Right lobe of liver (tissue), 6 donors: ENCODE results near the gene LCN10. TPM values are rescaled to one million over a fixed set of nuclear protein-coding genes. Genes with fewer than 3 reads are reported as not detected.

Experiments
- ATAC-seq, 4 donors: fragments of 200-7000 bp; cut with Tn5 transposase; one replicate each; pipeline ENCODE4 v1.9.1; 2020; ENCODE audit warnings: mild to moderate bottlenecking in 4 of 4, moderate library complexity in 4 of 4
- DNase-seq, 3 donors: peaks; one replicate each; pipeline ENCODE4 v3.0.0-alpha.2; 2020
- H3K27ac ChIP-seq, 3 donors: fragments of 200-600 bp; one replicate each; pipeline ENCODE4 v1.8.0; 2022
- H3K27me3 ChIP-seq, 2 donors: fragments of 200-600 bp; one replicate each; pipeline ENCODE4 v1.8.0; 2022
- H3K36me3 ChIP-seq, 4 donors: fragments of 200-600 bp; sonication (generic) in 1 of 4; one replicate each; pipeline versions ENCODE4 v1.5.1 to v1.8.0; 2017 to 2022; ENCODE audit warnings: control low read depth in 1 of 4
- H3K4me1 ChIP-seq, 4 donors: fragments of 200-600 bp; sonication (generic) in 1 of 4; one replicate each; pipeline versions ENCODE4 v1.5.1 to v1.8.0; 2017 to 2022; ENCODE audit warnings: control low read depth in 1 of 4
- H3K4me3 ChIP-seq, 3 donors: fragments of 200-600 bp; one replicate each; pipeline ENCODE4 v1.8.0; 2022
- H3K9me3 ChIP-seq, 4 donors: fragments of 200-600 bp; sonication (generic) in 1 of 4; one replicate each; pipeline versions ENCODE4 v1.5.1 to v1.8.0; 2017 to 2022; ENCODE audit warnings: control low read depth in 1 of 4
- POLR2A ChIP-seq: fragments of 450-650 bp; IDR thresholded peaks from one replicate; pipeline ENCODE4 v1.6.1; 2017; ENCODE audit warnings: antibody characterized with exemption, mild to moderate bottlenecking
- WGBS: methylation state at CpG from one replicate; pipeline ENCODE4 v1.1.6; 2018; ENCODE audit warnings: low coverage, low lambda C conversion rate; ENCODE audit not compliant: insufficient coverage; ENCODE audit errors: missing lambda C conversion rate; 5-methylcytosine and 5-hydroxymethylcytosine counted together
- intact Hi-C, 2 donors: fragments of 100-400 bp; cut with DNase I; formaldehyde crosslinking; loops; one replicate each; pipeline versions ENCODE4 v1.11.2 to v1.14.1; 2022
- total RNA-seq, 6 experiments: library from RNA; depleted of rRNA in 2 of 6; stranded (reverse); fragments of >200 nt in 2 of 6; fragmentation: NEBNext Ultra II Directional in 3 of 6; extraction: Animal tissue kit (Norgen Biotek cat#: 25700) in 3 of 6; gene quantifications; one replicate each; pipeline versions ENCODE4 v1.1.0 to v1.2.4, GENCODE V29; 2016 to 2023
- TF ChIP-seq, protein P1 (sequence below), 4 donors: fragments of 200-600 bp in 3 of 4; fragments of 450-650 bp in 1 of 4; IDR thresholded peaks; one replicate each; pipeline versions ENCODE4 v1.5.1 to v1.8.0; 2016 to 2022; ENCODE audit warnings: antibody characterized with exemption in 4 of 4, mild to moderate bottlenecking in 2 of 4
- donor health status: DM: no; HTN: yes; CAD: no.
- donor health status: DM: no; HTN: no; CAD: no.
- donor health status: DM: no; HTN: no; CAD: no.
- donor health status: DM: no; HTN: yes; CAD: no.
- donor health status: DM: no; HTN: yes; CAD: no.

Gene LCN10
- total RNA-seq, 6 experiments from 2014 or later: 0.23 to 0.81 (median 0.32) TPM; not detected in 2

DNA sequence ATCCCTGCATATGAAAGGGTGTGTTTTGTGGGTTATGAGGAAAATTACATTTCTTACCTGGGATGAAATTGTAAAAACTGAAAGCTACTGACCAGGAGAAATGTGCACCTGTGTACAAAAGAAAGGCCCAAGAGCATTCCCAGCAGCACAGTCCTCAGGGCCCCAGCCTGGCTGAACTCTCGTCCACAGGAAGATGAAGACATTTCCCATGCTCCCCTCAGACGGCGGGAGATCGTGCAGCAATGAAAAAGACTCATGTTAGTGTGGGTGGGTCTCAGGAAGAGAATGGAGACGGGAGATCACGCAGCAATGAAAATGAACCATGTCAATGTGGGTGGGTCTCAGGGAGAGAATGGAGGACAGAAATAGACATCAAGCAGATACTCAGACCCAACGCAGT lies 34.2 kb upstream of the LCN10 start:
- no peak for DNase-seq
- TF ChIP-seq, protein P1, sequence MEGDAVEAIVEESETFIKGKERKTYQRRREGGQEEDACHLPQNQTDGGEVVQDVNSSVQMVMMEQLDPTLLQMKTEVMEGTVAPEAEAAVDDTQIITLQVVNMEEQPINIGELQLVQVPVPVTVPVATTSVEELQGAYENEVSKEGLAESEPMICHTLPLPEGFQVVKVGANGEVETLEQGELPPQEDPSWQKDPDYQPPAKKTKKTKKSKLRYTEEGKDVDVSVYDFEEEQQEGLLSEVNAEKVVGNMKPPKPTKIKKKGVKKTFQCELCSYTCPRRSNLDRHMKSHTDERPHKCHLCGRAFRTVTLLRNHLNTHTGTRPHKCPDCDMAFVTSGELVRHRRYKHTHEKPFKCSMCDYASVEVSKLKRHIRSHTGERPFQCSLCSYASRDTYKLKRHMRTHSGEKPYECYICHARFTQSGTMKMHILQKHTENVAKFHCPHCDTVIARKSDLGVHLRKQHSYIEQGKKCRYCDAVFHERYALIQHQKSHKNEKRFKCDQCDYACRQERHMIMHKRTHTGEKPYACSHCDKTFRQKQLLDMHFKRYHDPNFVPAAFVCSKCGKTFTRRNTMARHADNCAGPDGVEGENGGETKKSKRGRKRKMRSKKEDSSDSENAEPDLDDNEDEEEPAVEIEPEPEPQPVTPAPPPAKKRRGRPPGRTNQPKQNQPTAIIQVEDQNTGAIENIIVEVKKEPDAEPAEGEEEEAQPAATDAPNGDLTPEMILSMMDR (IDR thresholded peaks at IDR 0.05): no peak
- no peak for TF ChIP-seq POLR2A
- intact Hi-C loops: loop anchor here in 1 of 2 donors (10.0 kb wide), 1 partner anchor 258 kb away; the partner anchor contains the start of gene FUT7
- H3K4me3 ChIP-seq: no peak overlapping the region
- no peaks in the 10 kb centered on the region for H3K4me1 ChIP-seq
- H3K36me3 ChIP-seq: no peaks in the 10 kb centered on the region
- no peaks in the 10 kb centered on the region for H3K9me3 ChIP-seq
- no peaks in the 10 kb centered on the region for H3K27me3 ChIP-seq
- no peak overlapping the region for H3K27ac ChIP-seq
- WGBS: 63% methylated on average over 6 of the region's 7 CpGs
- no peak for ATAC-seq

DNA sequence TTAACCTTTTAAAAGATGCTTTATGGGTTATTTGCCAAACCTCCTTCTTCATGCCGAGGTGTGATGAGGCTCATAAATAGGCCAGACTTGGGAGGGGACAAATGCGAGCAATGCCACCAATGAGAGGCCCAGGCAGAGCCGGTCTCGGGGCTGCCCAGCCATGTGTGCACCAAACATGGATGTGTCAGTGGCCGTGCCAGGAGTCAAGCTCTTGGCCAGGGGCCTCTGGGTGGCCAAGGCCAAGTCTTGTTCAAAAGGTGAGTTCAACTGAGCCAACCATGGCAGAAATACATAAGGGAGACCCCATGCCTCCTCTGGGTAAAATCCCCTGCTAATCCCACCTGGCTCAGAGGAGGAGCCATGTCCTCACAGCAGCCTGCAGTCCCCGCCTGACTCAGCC lies 32.5 kb upstream of the LCN10 start:
- no peak for ATAC-seq
- Histone ChIP-seq H3K4me1 (no peaks in the 10 kb centered on the region), H3K4me3 (no peak overlapping the region), H3K27me3 (no peaks in the 10 kb centered on the region), H3K9me3 (no peaks in the 10 kb centered on the region), H3K36me3 (no peaks in the 10 kb centered on the region), H3K27ac (no peak overlapping the region)
- peak in 1 of 3 donors; percentile 6 for DNase-seq
- intact Hi-C loops: loop anchor here in 1 of 2 donors (10.0 kb wide), 1 partner anchor 260 kb away; the partner anchor contains the start of gene FUT7
- no peak for TF ChIP-seq POLR2A
- TF ChIP-seq, protein P1 (IDR thresholded peaks at IDR 0.05): no peak
- WGBS: 78% methylated on average over 5 of the region's 6 CpGs

DNA sequence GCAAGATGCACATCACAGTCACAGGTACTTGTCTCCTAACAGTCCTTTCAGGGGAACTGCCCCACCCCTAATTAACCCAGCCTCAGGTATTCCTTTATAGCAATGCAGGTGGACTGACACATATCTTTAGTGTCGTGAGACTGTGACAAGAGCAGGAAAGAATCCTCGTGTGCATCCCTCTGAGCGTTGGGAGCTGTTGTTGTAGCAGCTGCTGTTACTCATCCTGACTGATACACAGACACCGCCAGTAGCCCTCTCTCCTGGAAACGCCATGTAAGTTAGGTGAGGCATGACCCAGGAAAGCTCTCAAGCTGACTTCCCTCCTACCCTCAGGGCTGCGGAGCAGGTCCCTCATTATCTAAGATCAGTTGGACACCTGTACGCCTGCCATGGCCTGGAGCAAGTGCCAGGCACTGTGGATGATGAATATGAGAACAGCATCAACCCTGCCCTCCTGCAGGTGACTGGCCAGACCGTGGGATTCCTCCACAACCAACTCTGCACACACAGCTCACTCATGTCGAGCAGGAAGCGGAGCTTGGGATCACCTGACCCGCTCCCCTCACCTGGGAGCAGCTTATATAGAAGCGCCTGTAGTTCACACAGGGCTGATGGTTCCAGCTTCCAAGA lies 31.8 kb upstream of the LCN10 start:
- DNase-seq (no peak), ATAC-seq (no peak)
- WGBS: 80% methylated on average over 1 of the region's 12 CpGs
- no peaks in the 10 kb centered on the region for H3K9me3 ChIP-seq
- intact Hi-C loops: loop anchor here in 1 of 2 donors (10.0 kb wide), 1 partner anchor 260 kb away; the partner anchor contains the start of gene FUT7
- TF ChIP-seq, protein P1 (IDR thresholded peaks at IDR 0.05): no peak
- no peak for TF ChIP-seq POLR2A
- H3K27me3 ChIP-seq: no peaks in the 10 kb centered on the region
- H3K27ac ChIP-seq: no peak overlapping the region
- H3K4me1 ChIP-seq: no peaks in the 10 kb centered on the region
- H3K36me3 ChIP-seq: no peaks in the 10 kb centered on the region
- H3K4me3 ChIP-seq: no peak overlapping the region

DNA sequence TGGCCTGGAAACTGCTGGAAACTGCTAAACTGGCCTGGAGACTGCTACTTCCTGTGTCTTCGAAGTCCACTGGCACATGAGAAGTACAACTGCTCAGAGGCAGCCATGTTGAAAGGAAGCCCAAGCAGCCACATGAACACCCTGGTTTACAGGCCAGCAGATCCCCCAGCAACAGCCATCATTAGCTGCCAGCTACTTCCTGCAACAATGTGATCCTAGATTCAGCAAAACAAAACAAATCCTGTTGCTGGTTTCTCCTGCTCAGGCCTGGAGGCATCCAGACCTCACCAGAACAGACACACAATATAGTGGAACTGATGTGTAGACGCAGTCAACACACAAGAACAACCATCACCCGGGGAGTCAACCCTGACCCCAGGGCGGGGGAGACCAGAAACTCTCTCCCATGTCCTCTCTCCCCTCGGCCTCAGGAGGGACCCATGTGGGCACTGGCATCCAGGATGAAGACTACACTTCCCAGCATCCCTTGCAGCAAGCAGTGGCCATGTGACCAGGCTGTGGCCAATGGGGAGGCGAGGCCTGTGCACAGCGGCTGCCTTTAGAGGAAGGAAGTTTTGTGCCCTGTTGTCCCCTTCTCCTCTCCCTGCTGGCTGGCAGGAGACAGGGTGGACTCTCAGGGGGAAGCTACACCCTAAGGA lies 30.8 kb upstream of the LCN10 start:
- Histone ChIP-seq H3K9me3 (no peaks in the 10 kb centered on the region), H3K4me1 (no peaks in the 10 kb centered on the region), H3K27me3 (no peaks in the 10 kb centered on the region), H3K36me3 (no peaks in the 10 kb centered on the region), H3K4me3 (no peak overlapping the region), H3K27ac (no peak overlapping the region)
- DNase-seq: no peak
- peak; percentile 47 to 69 (median 60) for ATAC-seq
- TF ChIP-seq POLR2A: no peak
- TF ChIP-seq, protein P1 (IDR thresholded peaks at IDR 0.05): no peak
- intact Hi-C loops: loop anchor here in 1 of 2 donors (10.0 kb wide), 1 partner anchor 261 kb away; the partner anchor contains the start of gene FUT7
- 20% methylated on average over 1 of the region's 7 CpGs for WGBS
